Islet of Langerhans (tissue), 1 donor: ENCODE results near the gene TROAP.
"Not testable (repeated sequence)": the region's sequence is repeated elsewhere in the genome, so short reads cannot be mapped to it uniquely, and the experiment has no call there.

Source experiments
- FAIRE-seq: peaks from one replicate; lab custom pipeline; 2011; peaks lifted over from hg19 to GRCh38; lab: Jason Lieb, UNC

The TROAP gene

GRCh38 chr12:49330631-49331379 is 7.8 kb downstream of the TROAP start:
- no peak for FAIRE-seq

GRCh38 chr12:49331380-49332222 is 8.5 kb downstream of the TROAP start:
- no peak for FAIRE-seq

GRCh38 chr12:49332441-49332861 is 9.4 kb downstream of the TROAP start:
- no peak for FAIRE-seq

- FAIRE-seq, result no peak
Observed at GRCh38 chr12:49332891-49333371, 9.9 kb downstream of the TROAP start.

- FAIRE-seq, result not testable (repeated sequence)
Observed at GRCh38 chr12:49333778-49334177, 10.7 kb downstream of the TROAP start.

GRCh38 chr12:49334226-49334625 is 11.2 kb downstream of the TROAP start:
- no peak for FAIRE-seq

- FAIRE-seq, result no peak
Observed at GRCh38 chr12:49334681-49335080, 11.6 kb downstream of the TROAP start.

GRCh38 chr12:49335118-49335954 is 12.3 kb downstream of the TROAP start:
- FAIRE-seq, result no peak

- no peak for FAIRE-seq
Observed at GRCh38 chr12:49335955-49336644, 13.0 kb downstream of the TROAP start.

GRCh38 chr12:49336645-49337584 is 13.9 kb downstream of the TROAP start, which contains the start of gene C1QL4:
Gene C1QL4, minus strand, starts transcription at chr12:49337188. Its CDS starts 711 bp downstream, at chr12:49336477.
- no peak for FAIRE-seq

- FAIRE-seq, result no peak
Observed at GRCh38 chr12:49338830-49339463, 15.9 kb downstream of the TROAP start.

GRCh38 chr12:49339464-49339861 is 16.4 kb downstream of the TROAP start:
- no peak for FAIRE-seq

- no peak for FAIRE-seq
Observed at GRCh38 chr12:49340095-49340870, 17.2 kb downstream of the TROAP start.

GRCh38 chr12:49340971-49341776 is 18.1 kb downstream of the TROAP start:
- no peak for FAIRE-seq

- FAIRE-seq, result no peak
Observed at GRCh38 chr12:49341777-49342065, 18.7 kb downstream of the TROAP start.

- no peak for FAIRE-seq
Observed at GRCh38 chr12:49342066-49342913, 19.2 kb downstream of the TROAP start.

- FAIRE-seq, result no peak
Observed at GRCh38 chr12:49342914-49343731, 20.1 kb downstream of the TROAP start.
